ENCODE results near the gene LLGL1. TPM values are rescaled to one million over a fixed set of nuclear protein-coding genes. Genes with fewer than 3 reads are reported as not detected.

Gene LLGL1
- total and polyA plus RNA-seq, 2 donors (not counting 3 experiments of a cell fraction or from before 2014, with no cell fraction given), result 34.9 to 47.1 TPM

DNA sequence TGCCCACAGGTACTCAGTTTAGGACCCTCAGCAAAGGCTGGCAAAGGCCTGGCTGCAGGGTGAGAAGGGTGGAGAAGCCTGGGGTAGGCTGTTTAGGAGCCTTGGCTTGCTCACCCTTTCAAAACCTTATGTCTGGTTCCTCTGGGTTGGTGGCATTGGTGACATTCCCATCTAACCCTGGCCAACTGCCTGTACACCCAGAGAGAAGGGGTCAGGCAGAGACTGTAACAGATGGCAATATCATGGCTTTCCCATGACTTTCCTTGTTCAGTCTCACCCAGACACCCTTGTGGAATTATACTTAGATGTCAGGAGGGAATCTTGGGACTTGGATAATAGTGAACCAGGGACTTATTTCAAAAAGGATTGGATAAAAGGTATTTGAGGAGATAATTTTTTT, 18.5 kb upstream of the LLGL1 start:
- H3K9me3 ChIP-seq (replicated peaks; ENCODE audit: control insufficient read depth, insufficient read depth, low read length), result no peaks in the 10 kb centered on the region
- ChIA-PET POLR2A (no interaction called here), CTCF (interaction anchor here (1.3 kb wide), 1 partner anchor 16 kb away, joined by 3 read pairs; no protein-coding TSS in a partner anchor)
- peaks cover 9 to 40% of the 10 kb centered on the region in 2 experiments for H3K36me3 ChIP-seq (ENCODE audit: control insufficient read depth in 2 of 2, extremely low read depth in 1 of 2, insufficient read depth in 2 of 2, low read length in 2 of 2)
- no peak overlapping the region for H2AFZ ChIP-seq (ENCODE audit: low read depth, low read length)
- H3K79me2 ChIP-seq (ENCODE audit: control insufficient read depth, insufficient read depth, low read length), result peaks cover 22% of the 10 kb centered on the region
- no TSS peak for BruUV-seq (replicated peaks)
- DNase-seq (ENCODE audit: low read depth, low spot score) (no peak), FAIRE-seq (no peak)
- no peak overlapping the region for H3K4me2 ChIP-seq (ENCODE audit: insufficient read depth, low read length)
- H3K9ac ChIP-seq (replicated peaks; ENCODE audit: extremely low read depth, insufficient read depth, low read length), result no peak overlapping the region
- H3K9me1 ChIP-seq (replicated peaks; ENCODE audit: control insufficient read depth, extremely low read depth, insufficient read depth, low read length), result no peaks in the 10 kb centered on the region
- intact Hi-C loops (cut with micrococcal nuclease) (no loop called here), dilution Hi-C loops (cut with MboI; ENCODE audit: extremely low pct_ligation_motif_present, low sequenced_read_pairs) (no loop called here)
- H3K27ac ChIP-seq (ENCODE audit: insufficient read depth, low read depth, low read length), result no peak overlapping the region
- TF ChIP-seq, protein P1, sequence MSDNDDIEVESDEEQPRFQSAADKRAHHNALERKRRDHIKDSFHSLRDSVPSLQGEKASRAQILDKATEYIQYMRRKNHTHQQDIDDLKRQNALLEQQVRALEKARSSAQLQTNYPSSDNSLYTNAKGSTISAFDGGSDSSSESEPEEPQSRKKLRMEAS (IDR thresholded peaks at IDR 0.05; ENCODE audit: insufficient read depth, insufficient read length), result no peak
- H3K4me1 ChIP-seq (ENCODE audit: control insufficient read depth, extremely low read depth, insufficient read depth, low read length), result no peaks in the 10 kb centered on the region
- H3K27me3 ChIP-seq (ENCODE audit: control insufficient read depth in 2 of 2, insufficient read depth in 2 of 2, low read length in 2 of 2), result no peaks in the 10 kb centered on the region
- no peaks in the 10 kb centered on the region for H4K20me1 ChIP-seq (replicated peaks; ENCODE audit: control insufficient read depth, extremely low read depth, insufficient read depth, low read length)
- no peak overlapping the region for H3K4me3 ChIP-seq (replicated peaks in 1 of 3; ENCODE audit: insufficient read depth in 1 of 3, low read depth in 1 of 3, low read length in 3 of 3)

DNA sequence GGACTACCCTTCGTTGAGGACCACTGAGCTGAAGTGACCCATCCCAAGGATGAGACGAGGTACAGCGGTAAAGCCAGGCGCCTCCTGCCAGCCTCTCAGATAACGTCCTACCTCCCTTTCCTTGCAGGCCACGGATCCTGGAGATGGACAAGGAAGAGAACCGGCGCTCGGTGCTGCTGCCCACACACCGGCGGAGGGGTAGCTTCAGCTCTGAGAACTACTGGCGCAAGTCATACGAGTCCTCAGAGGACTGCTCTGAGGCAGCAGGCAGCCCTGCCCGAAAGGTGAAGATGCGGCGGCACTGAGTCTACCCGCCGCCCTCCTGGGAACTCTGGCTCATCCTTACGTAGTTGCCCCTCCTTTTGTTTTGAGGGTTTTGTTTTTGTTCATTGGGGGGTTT, 17.3 kb upstream of the LLGL1 start:
- ChIA-PET CTCF (interaction anchor here (1.3 to 1.9 kb wide), 2 partner anchors 10 to 11 kb away, joined by 3 to 7 read pairs; no protein-coding TSS in a partner anchor), POLR2A (no interaction called here)
- FAIRE-seq, result no peak
- Histone ChIP-seq H3K9ac (replicated peaks; ENCODE audit: extremely low read depth, insufficient read depth, low read length) (no peak overlapping the region), H3K27ac (ENCODE audit: insufficient read depth, low read depth, low read length) (no peak overlapping the region), H3K4me3 (replicated peaks in 1 of 3; ENCODE audit: insufficient read depth in 1 of 3, low read depth in 1 of 3, low read length in 3 of 3) (no peak overlapping the region), H3K4me2 (ENCODE audit: insufficient read depth, low read length) (no peak overlapping the region), H4K20me1 (replicated peaks; ENCODE audit: control insufficient read depth, extremely low read depth, insufficient read depth, low read length) (no peaks in the 10 kb centered on the region), H3K36me3 (ENCODE audit: control insufficient read depth in 2 of 2, extremely low read depth in 1 of 2, insufficient read depth in 2 of 2, low read length in 2 of 2) (peaks cover 9 to 40% of the 10 kb centered on the region in 2 experiments), H2AFZ (ENCODE audit: low read depth, low read length) (no peak overlapping the region), H3K79me2 (ENCODE audit: control insufficient read depth, insufficient read depth, low read length) (peaks cover 18% of the 10 kb centered on the region), H3K4me1 (ENCODE audit: control insufficient read depth, extremely low read depth, insufficient read depth, low read length) (no peaks in the 10 kb centered on the region), H3K9me3 (replicated peaks; ENCODE audit: control insufficient read depth, insufficient read depth, low read length) (no peaks in the 10 kb centered on the region), H3K27me3 (ENCODE audit: control insufficient read depth in 2 of 2, insufficient read depth in 2 of 2, low read length in 2 of 2) (no peaks in the 10 kb centered on the region), H3K9me1 (replicated peaks; ENCODE audit: control insufficient read depth, extremely low read depth, insufficient read depth, low read length) (no peaks in the 10 kb centered on the region)
- intact Hi-C loops (cut with micrococcal nuclease) (no loop called here), dilution Hi-C loops (cut with MboI; ENCODE audit: extremely low pct_ligation_motif_present, low sequenced_read_pairs) (no loop called here)
- DNase-seq (ENCODE audit: low read depth, low spot score), result no peak
- BruUV-seq (replicated peaks), result no TSS peak
- TF ChIP-seq GATA2 (IDR thresholded peaks at IDR 0.05; ENCODE audit: insufficient read depth, insufficient read length, low read depth, low read length) (no peak), MYC (IDR thresholded peaks at IDR 0.05; ENCODE audit: low read depth, low read length) (no peak), EZH2 (IDR thresholded peaks at IDR 0.05; ENCODE audit: borderline replicate concordance, low read depth, low read length, severe bottlenecking) (no peak), POLR2AphosphoS5 (IDR thresholded peaks at IDR 0.05; ENCODE audit: insufficient read depth, low read depth, low read length) (no peak), FOS (IDR thresholded peaks at IDR 0.05; ENCODE audit: borderline replicate concordance, insufficient read depth, low read length) (no peak)
- TF ChIP-seq, protein P2, sequence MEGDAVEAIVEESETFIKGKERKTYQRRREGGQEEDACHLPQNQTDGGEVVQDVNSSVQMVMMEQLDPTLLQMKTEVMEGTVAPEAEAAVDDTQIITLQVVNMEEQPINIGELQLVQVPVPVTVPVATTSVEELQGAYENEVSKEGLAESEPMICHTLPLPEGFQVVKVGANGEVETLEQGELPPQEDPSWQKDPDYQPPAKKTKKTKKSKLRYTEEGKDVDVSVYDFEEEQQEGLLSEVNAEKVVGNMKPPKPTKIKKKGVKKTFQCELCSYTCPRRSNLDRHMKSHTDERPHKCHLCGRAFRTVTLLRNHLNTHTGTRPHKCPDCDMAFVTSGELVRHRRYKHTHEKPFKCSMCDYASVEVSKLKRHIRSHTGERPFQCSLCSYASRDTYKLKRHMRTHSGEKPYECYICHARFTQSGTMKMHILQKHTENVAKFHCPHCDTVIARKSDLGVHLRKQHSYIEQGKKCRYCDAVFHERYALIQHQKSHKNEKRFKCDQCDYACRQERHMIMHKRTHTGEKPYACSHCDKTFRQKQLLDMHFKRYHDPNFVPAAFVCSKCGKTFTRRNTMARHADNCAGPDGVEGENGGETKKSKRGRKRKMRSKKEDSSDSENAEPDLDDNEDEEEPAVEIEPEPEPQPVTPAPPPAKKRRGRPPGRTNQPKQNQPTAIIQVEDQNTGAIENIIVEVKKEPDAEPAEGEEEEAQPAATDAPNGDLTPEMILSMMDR (IDR thresholded peaks at IDR 0.05; ENCODE audit: extremely low read depth in 1 of 2, insufficient read depth in 1 of 2, low read depth in 1 of 2, low read length in 2 of 2), result no peak
